K562 (cell line): Measurements from ENCODE around the gene ENDOV. TPM values are rescaled to one million over a fixed set of nuclear protein-coding genes. Genes with fewer than 3 reads are reported as not detected.

Experiments used
- BCOR ChIP-seq: fragments of 450-650 bp; IDR thresholded peaks from 2 replicates; pipeline ENCODE4 v1.6.1; 2016
- BHLHE40 ChIP-seq: IDR thresholded peaks from 2 replicates; pipeline ENCODE4 v1.6.1; 2011; ENCODE audit warnings: low read length, improper control_type of control experiment
- BMI1 ChIP-seq: fragments of 150-350 bp; IDR thresholded peaks from 2 replicates; pipeline ENCODE4 v1.6.1; 2014; ENCODE audit warnings: low read length
- CREB3L1 ChIP-seq: fragments of 450-650 bp; IDR thresholded peaks from 2 replicates; pipeline ENCODE4 v1.6.1; 2014; ENCODE audit warnings: low read depth, mild to moderate bottlenecking, moderate library complexity, borderline replicate concordance
- DIDO1 ChIP-seq: fragments of 450-650 bp; IDR thresholded peaks from 2 replicates; pipeline ENCODE4 v1.6.1; 2016; ENCODE audit warnings: low read depth, missing biosample characterization, missing genetic modification characterization
- DLX4 ChIP-seq: fragments of 250-450 bp; sonication (Bioruptor Pico); IDR thresholded peaks from 2 replicates; pipeline ENCODE4 v1.6.1; 2021; ENCODE audit warnings: mild to moderate bottlenecking
- HBP1 ChIP-seq: fragments of 450-650 bp; formaldehyde crosslinking; IDR thresholded peaks from 2 replicates; pipeline ENCODE4 v1.4.0; 2022; ENCODE audit warnings: missing genetic modification characterization
- HDAC2 ChIP-seq: fragments of 450-650 bp; IDR thresholded peaks from 2 replicates; pipeline ENCODE4 v1.6.1; 2016; ENCODE audit warnings: mild to moderate bottlenecking
- HOXB6 ChIP-seq: fragments of 250-450 bp; sonication (Bioruptor Pico); IDR thresholded peaks from 2 replicates; pipeline ENCODE4 v1.5.1; 2022; ENCODE audit warnings: mild to moderate bottlenecking, borderline replicate concordance
- NCOA1 ChIP-seq: fragments of 450-650 bp; IDR thresholded peaks from 2 replicates; pipeline ENCODE4 v1.6.1; 2016; ENCODE audit warnings: low read depth
- NFE2 ChIP-seq: IDR thresholded peaks from 2 replicates; pipeline ENCODE4 v1.6.1; 2014; ENCODE audit warnings: antibody characterized with exemption, low read depth
- PHB ChIP-seq: fragments of 250-450 bp; sonication (Bioruptor Pico); IDR thresholded peaks from 2 replicates; pipeline ENCODE4 v1.5.0; 2021
- RAD51 ChIP-seq: fragments of 450-650 bp; IDR thresholded peaks from 2 replicates; pipeline ENCODE4 v1.7.1; 2016; ENCODE audit warnings: low read depth, mild to moderate bottlenecking, borderline replicate concordance
- RBM34 ChIP-seq: fragments of 200-400 bp; formaldehyde crosslinking; IDR thresholded peaks from 2 replicates; pipeline ENCODE4 v1.6.1; 2018; ENCODE audit warnings: low read length, borderline replicate concordance; ENCODE audit not compliant: insufficient read depth
- SMARCE1 ChIP-seq: fragments of 450-650 bp; IDR thresholded peaks from 2 replicates; pipeline ENCODE4 v1.7.1; 2016; ENCODE audit warnings: mild to moderate bottlenecking
- TOE1 ChIP-seq, 2 experiments: fragments of 450-650 bp in 1 of 2; sonication (generic) in 1 of 2; formaldehyde crosslinking in 1 of 2; IDR thresholded peaks; 2 replicates each; pipeline versions ENCODE4 v1.7.1 to v1.8.0; 2016 to 2022; ENCODE audit warnings: borderline replicate concordance in 2 of 2, mild to moderate bottlenecking in 2 of 2, antibody characterized with exemption in 1 of 2, inconsistent platforms in 1 of 2, low read depth in 1 of 2, missing genetic modification reagents in 1 of 2, moderate library complexity in 1 of 2
- TRIM25 ChIP-seq: fragments of 450-650 bp; IDR thresholded peaks from 2 replicates; pipeline ENCODE4 v1.7.0; 2016; ENCODE audit warnings: borderline replicate concordance
- UBTF ChIP-seq, 2 experiments: IDR thresholded peaks; 2 replicates each; pipeline ENCODE4 v1.6.1; 2012; ENCODE audit warnings: improper control_type of control experiment in 2 of 2, low read depth in 2 of 2, low read length in 2 of 2, borderline replicate concordance in 1 of 2
- XRCC3 ChIP-seq: fragments of 450-650 bp; IDR thresholded peaks from 2 replicates; pipeline ENCODE4 v1.6.1; 2017; ENCODE audit warnings: mild to moderate bottlenecking, moderate library complexity
- ZNF224 ChIP-seq: sonication (generic); formaldehyde crosslinking; IDR thresholded peaks from 2 replicates; pipeline ENCODE4 v1.8.0; 2022; ENCODE audit warnings: mild to moderate bottlenecking, missing genetic modification reagents
- polyA plus RNA-seq, 8 experiments: library from polyadenylated mRNA; depleted of rRNA in 4 of 8; stranded (reverse) in 5 of 8; unstranded in 3 of 8; fragments of >200 nt; fragmentation: Nextera tagmentation in 2 of 8; fragmentation: Illumina TruSeq in 1 of 8; extraction: Ambion mirVana in 2 of 8; extraction: Trizol in 1 of 8; gene quantifications; 2 replicates each; pipeline versions ENCODE4 v1.2.1 to v1.2.3, GENCODE V29; 2011 to 2014; ENCODE audit warnings: inconsistent platforms in 1 of 8, missing spikeins in 1 of 8
- total RNA-seq, 7 experiments: library from RNA; depleted of rRNA in 6 of 7; stranded (reverse); fragments of >200 nt in 6 of 7; fragmentation: Illumina TruSeq in 2 of 7; extraction: Trizol in 2 of 7; gene quantifications; 2 replicates each; pipeline versions ENCODE4 v1.2.1 to v1.2.3, GENCODE V29; 2011 to 2021; ENCODE audit warnings: low replicate concordance in 1 of 7

ENDOV gene
- total and polyA plus RNA-seq, 9 of the 15 experiments (the other 6 are each of a cell fraction or from before 2014, with no cell fraction given): 1.2 to 8.2 (median 3.7) TPM

GRCh38 chr17:80456465-80457235 lies 41.7 kb downstream of the ENDOV start (continued):
- TF ChIP-seq TRIM25: no peak
- TF ChIP-seq PHB (CRISPR knock-in tag): no peak
- TF ChIP-seq HDAC2: peak; percentile 63; the same call in 1 of the 2 replicates
- no peak for TF ChIP-seq NCOA1
- TF ChIP-seq XRCC3: no peak
- TF ChIP-seq DLX4: no peak
- TF ChIP-seq BMI1: no peak
- no peak for TF ChIP-seq HOXB6
- no peak for TF ChIP-seq DIDO1 (tag)
- no peak for TF ChIP-seq BHLHE40
- no peak for TF ChIP-seq NFE2
- no peak for TF ChIP-seq ZNF224 (CRISPR knock-in tag)
- no peak for TF ChIP-seq RBM34
- TF ChIP-seq HBP1 (CRISPR knock-in tag): no peak
- 0 out of 2 replicates have a peak, but pooled peaks have one; percentile 19 for TF ChIP-seq BCOR
- TF ChIP-seq TOE1 (IDR thresholded peaks at IDR 0.05; ENCODE audit: borderline replicate concordance): no peak
- no peak for TF ChIP-seq TOE1 (CRISPR knock-in tag; IDR thresholded peaks at IDR 0.05; ENCODE audit: borderline replicate concordance, low read depth)
- no peak for TF ChIP-seq CREB3L1
- TF ChIP-seq UBTF (IDR thresholded peaks at IDR 0.05; ENCODE audit: borderline replicate concordance in 1 of 2, low read depth in 2 of 2, low read length in 2 of 2): 0 out of 4 replicates have a peak, but pooled peaks of 1 of the 2 experiments have one; percentile 32
- TF ChIP-seq SMARCE1: peak; percentile 40; the same call in 1 of the 2 replicates
- TF ChIP-seq RAD51: no peak
